ENCODE results near the gene MTCL1. TPM values are rescaled to one million over a fixed set of nuclear protein-coding genes. Genes with fewer than 3 reads are reported as not detected.

The MTCL1 gene
- total RNA-seq, 1 experiment from 2014 or later, result 11.2 TPM

GRCh38 chr18:8706791-8707555 lies 1.6 kb downstream of the MTCL1 start:
- H3K27me3 ChIP-seq (replicated peaks; ENCODE audit: insufficient read depth, low read depth, low read length, poor library complexity), result peaks cover 11% of the 10 kb centered on the region
- H3K4me3 ChIP-seq (ENCODE audit: low read depth, low read length, poor library complexity, severe bottlenecking), result peak overlapping the region; percentile 59
- no peak for DNase-seq (ENCODE audit: low spot score)
- CTCF ChIA-PET, result no interaction called here
- BruUV-seq (replicated peaks), result no TSS peak
- intact Hi-C loops (cut with micrococcal nuclease; ENCODE audit: unreplicated experiment), result no loop called here
- H3K36me3 ChIP-seq (ENCODE audit: insufficient read depth, low read length, poor library complexity, severe bottlenecking), result no peaks in the 10 kb centered on the region
- peaks cover 4% of the 10 kb centered on the region for H3K4me1 ChIP-seq (ENCODE audit: insufficient read depth, low read length, poor library complexity, severe bottlenecking)
- TF ChIP-seq CTCF (conservative IDR thresholded peaks at IDR 0.05; ENCODE audit: low read depth, low read length) (no peak), EZH2 (IDR thresholded peaks at IDR 0.05; ENCODE audit: borderline replicate concordance, low read depth, low read length, poor library complexity, severe bottlenecking) (no peak)
- no peaks in the 10 kb centered on the region for H3K9me3 ChIP-seq (ENCODE audit: low read depth, low read length, poor library complexity, severe bottlenecking)
- no peak overlapping the region for H3K27ac ChIP-seq (ENCODE audit: low read depth, low read length, poor library complexity, severe bottlenecking)
- POLR2A ChIA-PET (ENCODE audit: low non-redundant PET), result no interaction called here

- CTCF ChIA-PET, result no interaction called here
- Histone ChIP-seq H3K4me1 (ENCODE audit: insufficient read depth, low read length, poor library complexity, severe bottlenecking) (peaks cover 4% of the 10 kb centered on the region), H3K9me3 (ENCODE audit: low read depth, low read length, poor library complexity, severe bottlenecking) (no peaks in the 10 kb centered on the region), H3K27me3 (replicated peaks; ENCODE audit: insufficient read depth, low read depth, low read length, poor library complexity) (peaks cover 11% of the 10 kb centered on the region), H3K27ac (ENCODE audit: low read depth, low read length, poor library complexity, severe bottlenecking) (no peak overlapping the region), H3K4me3 (ENCODE audit: low read depth, low read length, poor library complexity, severe bottlenecking) (no peak overlapping the region), H3K36me3 (ENCODE audit: insufficient read depth, low read length, poor library complexity, severe bottlenecking) (no peaks in the 10 kb centered on the region)
- intact Hi-C loops (cut with micrococcal nuclease; ENCODE audit: unreplicated experiment), result no loop called here
- POLR2A ChIA-PET (ENCODE audit: low non-redundant PET), result no interaction called here
- BruUV-seq (replicated peaks), result no TSS peak
- DNase-seq (ENCODE audit: low spot score), result peak; percentile 27
- no peak for TF ChIP-seq EZH2 (IDR thresholded peaks at IDR 0.05; ENCODE audit: borderline replicate concordance, low read depth, low read length, poor library complexity, severe bottlenecking)
- TF ChIP-seq CTCF (conservative IDR thresholded peaks at IDR 0.05; ENCODE audit: low read depth, low read length), result no peak
These were observed 2.4 kb downstream of the MTCL1 start for GRCh38 chr18:8707556-8708300.

- DNase-seq (ENCODE audit: low spot score), result no peak
- BruUV-seq (replicated peaks), result no TSS peak
- TF ChIP-seq CTCF (conservative IDR thresholded peaks at IDR 0.05; ENCODE audit: low read depth, low read length) (no peak), EZH2 (IDR thresholded peaks at IDR 0.05; ENCODE audit: borderline replicate concordance, low read depth, low read length, poor library complexity, severe bottlenecking) (no peak)
- CTCF ChIA-PET, result no interaction called here
- Histone ChIP-seq H3K9me3 (ENCODE audit: low read depth, low read length, poor library complexity, severe bottlenecking) (no peaks in the 10 kb centered on the region), H3K4me3 (ENCODE audit: low read depth, low read length, poor library complexity, severe bottlenecking) (no peak overlapping the region), H3K36me3 (ENCODE audit: insufficient read depth, low read length, poor library complexity, severe bottlenecking) (no peaks in the 10 kb centered on the region), H3K27me3 (replicated peaks; ENCODE audit: insufficient read depth, low read depth, low read length, poor library complexity) (peaks cover 11% of the 10 kb centered on the region), H3K4me1 (ENCODE audit: insufficient read depth, low read length, poor library complexity, severe bottlenecking) (peaks cover 4% of the 10 kb centered on the region), H3K27ac (ENCODE audit: low read depth, low read length, poor library complexity, severe bottlenecking) (no peak overlapping the region)
- intact Hi-C loops (cut with micrococcal nuclease; ENCODE audit: unreplicated experiment), result no loop called here
- POLR2A ChIA-PET (ENCODE audit: low non-redundant PET), result no interaction called here
These were observed 3.3 kb downstream of the MTCL1 start for GRCh38 chr18:8708670-8709069.

All from A673 (cell line).